NB4 (cell line): ENCODE results near the gene TAPT1.

Experiments used
- CTCF ChIP-seq: IDR thresholded peaks from one replicate; pipeline ENCODE4 v1.5.1; 2012; ENCODE audit warnings: low read depth, low read length
- POLR2A ChIP-seq: IDR thresholded peaks from 2 replicates; pipeline ENCODE4 v1.6.1; 2011; ENCODE audit warnings: mild to moderate bottlenecking; ENCODE audit not compliant: insufficient read length; ENCODE audit errors: extremely low read depth

GRCh38 chr4:16159286-16159685, 67.0 kb downstream of the TAPT1 start:
- TF ChIP-seq CTCF (no peak), POLR2A (no peak)
